HepG2 (cell line): ENCODE measurements around the gene DCLRE1B. TPM values are rescaled to one million over a fixed set of nuclear protein-coding genes. Genes with fewer than 3 reads are reported as not detected.

Source experiments
- JUND ChIP-seq: sonication (generic); formaldehyde crosslinking; IDR thresholded peaks from 2 replicates; pipeline ENCODE4 v1.8.0; 2022; ENCODE audit warnings: mild to moderate bottlenecking, missing genetic modification reagents
- KLF6 ChIP-seq: IDR thresholded peaks from 2 replicates; pipeline ENCODE4 v1.8.0; 2016; ENCODE audit warnings: missing biosample characterization, missing genetic modification reagents
- MEIS1 ChIP-seq: sonication (generic); formaldehyde crosslinking; IDR thresholded peaks from 2 replicates; pipeline ENCODE4 v1.9.0; 2021; ENCODE audit warnings: mild to moderate bottlenecking, missing genetic modification reagents, moderate library complexity, borderline replicate concordance
- MXI1 ChIP-seq: IDR thresholded peaks from 3 replicates; pipeline ENCODE4 v1.6.1; 2012; ENCODE audit warnings: low read depth, low read length, inconsistent platforms, borderline replicate concordance
- RBM22 ChIP-seq: fragments of 200-400 bp; formaldehyde crosslinking; optimal IDR thresholded peaks from 2 replicates; pipeline ENCODE3; 2017; ENCODE audit warnings: mild to moderate bottlenecking, low read length, moderate library complexity
- U2AF1 ChIP-seq: fragments of 200-400 bp; formaldehyde crosslinking; optimal IDR thresholded peaks from 2 replicates; pipeline ENCODE3; 2017; ENCODE audit warnings: mild to moderate bottlenecking, low read depth, low read length
- ZFX ChIP-seq: sonication (generic); formaldehyde crosslinking; IDR thresholded peaks from 2 replicates; pipeline ENCODE4 v1.4.0; 2020; ENCODE audit warnings: mild to moderate bottlenecking, low read depth, missing genetic modification reagents, moderate library complexity
- ZNF10 ChIP-seq: sonication (generic); formaldehyde crosslinking; IDR thresholded peaks from 2 replicates; pipeline ENCODE4 v1.4.0; 2020; ENCODE audit warnings: mild to moderate bottlenecking, low read depth, missing genetic modification reagents, borderline replicate concordance
- ZNF282 ChIP-seq: fragments of 450-650 bp; IDR thresholded peaks from 2 replicates; pipeline ENCODE4 v1.6.1; 2018; ENCODE audit not compliant: partially characterized antibody
- ZNF33B ChIP-seq: sonication (generic); formaldehyde crosslinking; IDR thresholded peaks from 2 replicates; pipeline ENCODE4 v1.5.1; 2020; ENCODE audit warnings: mild to moderate bottlenecking, missing genetic modification reagents
- ZNF563 ChIP-seq: sonication (generic); formaldehyde crosslinking; IDR thresholded peaks from 2 replicates; pipeline ENCODE4 v1.8.0; 2022; ENCODE audit warnings: mild to moderate bottlenecking, moderate library complexity, missing genetic modification reagents
- ZNF746 ChIP-seq: sonication (generic); formaldehyde crosslinking; IDR thresholded peaks from 2 replicates; pipeline ENCODE4 v1.8.0; 2022; ENCODE audit warnings: mild to moderate bottlenecking, missing genetic modification reagents
- ZSCAN21 ChIP-seq: sonication (generic); formaldehyde crosslinking; IDR thresholded peaks from 2 replicates; pipeline ENCODE4 v1.8.0; 2022; ENCODE audit warnings: mild to moderate bottlenecking, missing genetic modification reagents, moderate library complexity, borderline replicate concordance
- polyA plus RNA-seq, 8 experiments: library from polyadenylated mRNA; depleted of rRNA in 3 of 8; stranded (reverse) in 7 of 8; unstranded in 1 of 8; fragments of >200 nt; fragmentation: Illumina TruSeq in 4 of 8; extraction: Trizol in 4 of 8; gene quantifications; 2 replicates each; pipeline versions ENCODE4 v1.2.1 to v1.2.3, GENCODE V29; 2011 to 2016; ENCODE audit warnings: low read depth in 4 of 8, missing spikeins in 1 of 8, mixed read lengths in 1 of 8; ENCODE audit not compliant: insufficient read depth in 1 of 8
- total RNA-seq, 5 experiments: library from RNA; depleted of rRNA; stranded (reverse); fragments of >200 nt; fragmentation: Illumina TruSeq; extraction: Trizol; gene quantifications; 2 replicates each; pipeline ENCODE4 v1.2.3, GENCODE V29; 2016; ENCODE audit warnings: low read depth in 1 of 5
- TF ChIP-seq, protein P1 (sequence below): sonication (generic); formaldehyde crosslinking; IDR thresholded peaks from 2 replicates; pipeline ENCODE4 v1.8.1; 2023; ENCODE audit warnings: mild to moderate bottlenecking, moderate library complexity, missing genetic modification reagents
- TF ChIP-seq, protein P2 (sequence below): IDR thresholded peaks from 2 replicates; pipeline ENCODE4 v1.6.1; 2016; ENCODE audit warnings: mild to moderate bottlenecking, missing biosample characterization, missing genetic modification reagents
- TF ChIP-seq, protein P3 (sequence below): sonication (generic); formaldehyde crosslinking; IDR thresholded peaks from 2 replicates; pipeline ENCODE4 v1.4.0; 2020; ENCODE audit warnings: mild to moderate bottlenecking, missing genetic modification reagents
- TF ChIP-seq, protein P4 (sequence below): sonication (generic); formaldehyde crosslinking; IDR thresholded peaks from 2 replicates; pipeline ENCODE4 v1.4.0; 2020; ENCODE audit warnings: missing genetic modification reagents
- TF ChIP-seq, protein P5 (sequence below): sonication (generic); formaldehyde crosslinking; IDR thresholded peaks from 2 replicates; pipeline ENCODE4 v1.4.0; 2020; ENCODE audit warnings: low read depth, mild to moderate bottlenecking, missing genetic modification reagents

DCLRE1B gene
- total and polyA plus RNA-seq, 2 of the 13 experiments (the other 11 are each of a cell fraction or from before 2014, with no cell fraction given): 2.7 to 8.0 TPM

DNA sequence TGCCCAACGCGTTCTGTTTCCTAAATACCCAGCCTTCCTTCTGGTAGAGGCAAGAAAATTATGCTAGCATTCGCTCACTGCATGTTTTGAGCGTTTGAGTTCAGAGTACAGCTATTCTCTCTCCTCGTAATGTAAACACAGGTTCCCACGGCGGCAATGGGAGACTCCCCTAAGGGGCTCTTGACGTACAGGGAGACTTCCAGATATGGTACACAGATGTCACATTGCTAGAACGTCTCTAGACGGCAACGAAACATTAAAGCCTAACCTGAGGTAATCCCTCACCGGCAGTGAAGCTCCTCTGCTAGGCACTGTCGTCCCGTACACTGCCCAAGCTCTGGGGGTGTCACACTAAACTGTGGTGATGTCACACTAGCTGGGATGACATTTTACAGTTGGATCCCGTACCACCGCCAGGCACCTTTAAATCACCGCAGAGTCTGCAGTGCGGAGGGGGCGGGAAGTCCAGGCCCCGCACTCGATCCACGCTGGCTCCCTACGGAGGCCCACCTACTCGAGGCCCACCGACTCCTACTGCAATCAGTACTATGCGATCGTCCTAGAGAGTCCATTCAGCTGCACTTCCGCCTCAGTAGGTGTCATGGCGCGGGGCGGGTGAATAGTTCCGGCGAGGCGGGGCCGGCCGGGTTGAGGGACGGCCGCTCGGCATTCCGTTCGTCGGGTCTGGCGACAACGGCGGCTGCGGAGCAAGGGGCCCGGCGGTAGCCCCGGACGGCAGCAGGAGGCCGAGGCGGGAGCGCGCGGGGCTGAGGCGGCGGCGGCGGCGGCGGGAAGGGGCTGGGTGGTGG is 24.0 kb downstream of the DCLRE1B start, which contains the start of gene HIPK1 (continued):
- TF ChIP-seq, protein P1, sequence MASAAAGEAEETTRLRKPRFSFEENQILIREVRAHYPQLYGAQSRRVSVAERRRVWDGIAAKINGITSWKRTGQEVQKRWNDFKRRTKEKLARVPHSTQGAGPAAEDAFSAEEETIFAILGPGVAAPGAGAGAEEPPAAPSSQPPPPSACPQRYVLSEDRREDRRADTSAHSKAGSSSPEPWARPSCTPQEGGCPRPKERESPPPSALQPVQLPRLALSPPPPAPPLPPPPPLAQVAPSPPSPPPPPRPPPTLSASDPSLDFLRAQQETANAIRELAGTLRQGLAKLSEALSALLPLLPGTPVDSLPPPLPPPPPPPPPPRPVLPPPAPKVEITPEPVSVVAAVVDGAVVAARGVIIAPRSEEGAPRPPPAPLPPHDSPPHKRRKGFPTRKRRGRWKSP (CRISPR knock-in tag): peak; percentile 48; the same call in 1 of the 2 replicates
- TF ChIP-seq JUND (CRISPR knock-in tag) (0 out of 2 replicates have a peak, but pooled peaks have one; percentile 44), MXI1 (peak; percentile 72; the same call in 1 of the 3 replicates), MEIS1 (CRISPR knock-in tag) (0 out of 2 replicates have a peak, but pooled peaks have one; percentile 74), ZNF746 (CRISPR knock-in tag) (no peak), RBM22 (no peak), U2AF1 (peak; percentile 25), ZNF282 (no peak), ZSCAN21 (CRISPR knock-in tag) (no peak), ZNF33B (no peak), KLF6 (CRISPR knock-in tag) (peak; percentile 25; the same call in 1 of the 2 replicates), ZNF563 (CRISPR knock-in tag) (peak; percentile 20), ZFX (CRISPR knock-in tag) (peak; percentile 99), ZNF10 (CRISPR knock-in tag) (no peak)
- TF ChIP-seq, protein P2, sequence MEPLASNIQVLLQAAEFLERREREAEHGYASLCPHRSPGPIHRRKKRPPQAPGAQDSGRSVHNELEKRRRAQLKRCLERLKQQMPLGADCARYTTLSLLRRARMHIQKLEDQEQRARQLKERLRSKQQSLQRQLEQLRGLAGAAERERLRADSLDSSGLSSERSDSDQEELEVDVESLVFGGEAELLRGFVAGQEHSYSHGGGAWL (CRISPR knock-in tag): no peak
- TF ChIP-seq, protein P3, sequence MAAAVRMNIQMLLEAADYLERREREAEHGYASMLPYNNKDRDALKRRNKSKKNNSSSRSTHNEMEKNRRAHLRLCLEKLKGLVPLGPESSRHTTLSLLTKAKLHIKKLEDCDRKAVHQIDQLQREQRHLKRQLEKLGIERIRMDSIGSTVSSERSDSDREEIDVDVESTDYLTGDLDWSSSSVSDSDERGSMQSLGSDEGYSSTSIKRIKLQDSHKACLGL (CRISPR knock-in tag): no peak; the same call in 1 of the 2 replicates
- TF ChIP-seq, protein P4, sequence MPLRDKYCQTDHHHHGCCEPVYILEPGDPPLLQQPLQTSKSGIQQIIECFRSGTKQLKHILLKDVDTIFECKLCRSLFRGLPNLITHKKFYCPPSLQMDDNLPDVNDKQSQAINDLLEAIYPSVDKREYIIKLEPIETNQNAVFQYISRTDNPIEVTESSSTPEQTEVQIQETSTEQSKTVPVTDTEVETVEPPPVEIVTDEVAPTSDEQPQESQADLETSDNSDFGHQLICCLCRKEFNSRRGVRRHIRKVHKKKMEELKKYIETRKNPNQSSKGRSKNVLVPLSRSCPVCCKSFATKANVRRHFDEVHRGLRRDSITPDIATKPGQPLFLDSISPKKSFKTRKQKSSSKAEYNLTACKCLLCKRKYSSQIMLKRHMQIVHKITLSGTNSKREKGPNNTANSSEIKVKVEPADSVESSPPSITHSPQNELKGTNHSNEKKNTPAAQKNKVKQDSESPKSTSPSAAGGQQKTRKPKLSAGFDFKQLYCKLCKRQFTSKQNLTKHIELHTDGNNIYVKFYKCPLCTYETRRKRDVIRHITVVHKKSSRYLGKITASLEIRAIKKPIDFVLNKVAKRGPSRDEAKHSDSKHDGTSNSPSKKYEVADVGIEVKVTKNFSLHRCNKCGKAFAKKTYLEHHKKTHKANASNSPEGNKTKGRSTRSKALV (CRISPR knock-in tag): no peak
- TF ChIP-seq, protein P5, sequence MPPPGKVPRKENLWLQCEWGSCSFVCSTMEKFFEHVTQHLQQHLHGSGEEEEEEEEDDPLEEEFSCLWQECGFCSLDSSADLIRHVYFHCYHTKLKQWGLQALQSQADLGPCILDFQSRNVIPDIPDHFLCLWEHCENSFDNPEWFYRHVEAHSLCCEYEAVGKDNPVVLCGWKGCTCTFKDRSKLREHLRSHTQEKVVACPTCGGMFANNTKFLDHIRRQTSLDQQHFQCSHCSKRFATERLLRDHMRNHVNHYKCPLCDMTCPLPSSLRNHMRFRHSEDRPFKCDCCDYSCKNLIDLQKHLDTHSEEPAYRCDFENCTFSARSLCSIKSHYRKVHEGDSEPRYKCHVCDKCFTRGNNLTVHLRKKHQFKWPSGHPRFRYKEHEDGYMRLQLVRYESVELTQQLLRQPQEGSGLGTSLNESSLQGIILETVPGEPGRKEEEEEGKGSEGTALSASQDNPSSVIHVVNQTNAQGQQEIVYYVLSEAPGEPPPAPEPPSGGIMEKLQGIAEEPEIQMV (CRISPR knock-in tag): no peak; the same call in none of the 2 replicates
